Measurements from ENCODE around the gene USP22. TPM values are rescaled to one million over a fixed set of nuclear protein-coding genes. Genes with fewer than 3 reads are reported as not detected.
A peak's percentile ranks its signal among the peaks of the same experiment; 100 is the strongest.

The USP22 gene
- total RNA-seq, 2 experiments from 2014 or later, result 149 to 156 TPM

GRCh38 chr17:21002309-21003006 is 40.4 kb downstream of the USP22 start:
- no peaks in the 10 kb centered on the region for H3K9me3 Mint-ChIP-seq
- H3K27me3 Mint-ChIP-seq, result no peaks in the 10 kb centered on the region
- no peak for DNase-seq
- POLR2A ChIA-PET, result no interaction called here
- peaks cover 31% of the 10 kb centered on the region for H3K4me1 Mint-ChIP-seq
- CTCF ChIA-PET, result interaction anchor here (1.3 to 1.9 kb wide), 2 partner anchors 9 to 41 kb away, joined by 4 to 5 read pairs; no protein-coding TSS in a partner anchor
- H3K27ac Mint-ChIP-seq, result no peak overlapping the region
- no peak overlapping the region for H3K4me3 Mint-ChIP-seq
- H3K36me3 Mint-ChIP-seq (ENCODE audit: low read depth), result peaks cover 61% of the 10 kb centered on the region

- Mint-ChIP-seq H3K4me1 (peaks cover 31% of the 10 kb centered on the region), H3K4me3 (no peak overlapping the region), H3K27ac (peak overlapping the region; percentile 74), H3K27me3 (no peaks in the 10 kb centered on the region), H3K9me3 (no peaks in the 10 kb centered on the region), H3K36me3 (ENCODE audit: low read depth) (peaks cover 55% of the 10 kb centered on the region)
- ChIA-PET POLR2A (no interaction called here), CTCF (interaction anchor here (0.7 to 1.9 kb wide), 3 partner anchors 9 to 97 kb away, joined by 4 to 5 read pairs (median 5); no protein-coding TSS in a partner anchor)
- DNase-seq, result no peak
These were observed 41.0 kb downstream of the USP22 start for GRCh38 chr17:21001813-21002221.

GRCh38 chr17:21001111-21001812 is 41.5 kb downstream of the USP22 start:
- no peak overlapping the region for H3K4me3 Mint-ChIP-seq
- H3K27me3 Mint-ChIP-seq, result no peaks in the 10 kb centered on the region
- H3K4me1 Mint-ChIP-seq, result peaks cover 31% of the 10 kb centered on the region
- peaks cover 49% of the 10 kb centered on the region for H3K36me3 Mint-ChIP-seq (ENCODE audit: low read depth)
- no peaks in the 10 kb centered on the region for H3K9me3 Mint-ChIP-seq
- POLR2A ChIA-PET, result no interaction called here
- no peak for DNase-seq
- H3K27ac Mint-ChIP-seq, result peak overlapping the region; percentile 74
- CTCF ChIA-PET, result interaction anchor here (0.7 to 1.9 kb wide), 3 partner anchors 8 to 98 kb away, joined by 4 to 5 read pairs (median 5); no protein-coding TSS in a partner anchor

GRCh38 chr17:20999841-21000532 is 42.8 kb downstream of the USP22 start:
- H3K27ac Mint-ChIP-seq, result no peak overlapping the region
- H3K4me1 Mint-ChIP-seq, result peaks cover 31% of the 10 kb centered on the region
- POLR2A ChIA-PET, result no interaction called here
- peaks cover 37% of the 10 kb centered on the region for H3K36me3 Mint-ChIP-seq (ENCODE audit: low read depth)
- no peak for DNase-seq
- H3K9me3 Mint-ChIP-seq, result no peaks in the 10 kb centered on the region
- no peaks in the 10 kb centered on the region for H3K27me3 Mint-ChIP-seq
- H3K4me3 Mint-ChIP-seq, result no peak overlapping the region
- CTCF ChIA-PET, result no interaction called here

- no peaks in the 10 kb centered on the region for H3K27me3 Mint-ChIP-seq
- no peaks in the 10 kb centered on the region for H3K9me3 Mint-ChIP-seq
- peaks cover 31% of the 10 kb centered on the region for H3K4me1 Mint-ChIP-seq
- no peak overlapping the region for H3K27ac Mint-ChIP-seq
- H3K36me3 Mint-ChIP-seq (ENCODE audit: low read depth), result peaks cover 29% of the 10 kb centered on the region
- H3K4me3 Mint-ChIP-seq, result no peak overlapping the region
- POLR2A ChIA-PET, result interaction anchor here (1.4 kb wide), 1 partner anchor 44 kb away, joined by 7 read pairs; the partner anchor contains the start of gene USP22
- CTCF ChIA-PET, result interaction anchor here (0.6 kb wide), 1 partner anchor 197 kb away, joined by 3 read pairs; no protein-coding TSS in a partner anchor
- DNase-seq, result no peak
These were observed 43.7 kb downstream of the USP22 start for GRCh38 chr17:20999044-20999573.

GRCh38 chr17:20998571-20999043 is 44.2 kb downstream of the USP22 start:
- CTCF ChIA-PET, result no interaction called here
- POLR2A ChIA-PET, result interaction anchor here (1.4 kb wide), 1 partner anchor 45 kb away, joined by 7 read pairs; the partner anchor contains the start of gene USP22
- no peak overlapping the region for H3K27ac Mint-ChIP-seq
- DNase-seq, result no peak
- H3K4me1 Mint-ChIP-seq, result peaks cover 31% of the 10 kb centered on the region
- H3K9me3 Mint-ChIP-seq, result no peaks in the 10 kb centered on the region
- no peak overlapping the region for H3K4me3 Mint-ChIP-seq
- no peaks in the 10 kb centered on the region for H3K27me3 Mint-ChIP-seq
- peaks cover 26% of the 10 kb centered on the region for H3K36me3 Mint-ChIP-seq (ENCODE audit: low read depth)

- DNase-seq, result no peak
- no peaks in the 10 kb centered on the region for H3K9me3 Mint-ChIP-seq
- CTCF ChIA-PET, result interaction anchor here (0.6 kb wide), 1 partner anchor 1163 kb away, joined by 3 read pairs; no protein-coding TSS in a partner anchor
- peaks cover 29% of the 10 kb centered on the region for H3K4me1 Mint-ChIP-seq
- H3K27ac Mint-ChIP-seq, result no peak overlapping the region
- peaks cover 19% of the 10 kb centered on the region for H3K36me3 Mint-ChIP-seq (ENCODE audit: low read depth)
- H3K27me3 Mint-ChIP-seq, result no peaks in the 10 kb centered on the region
- POLR2A ChIA-PET, result interaction anchor here (1.4 kb wide), 1 partner anchor 46 kb away, joined by 7 read pairs; the partner anchor contains the start of gene USP22
- H3K4me3 Mint-ChIP-seq, result no peak overlapping the region
These were observed 44.9 kb downstream of the USP22 start for GRCh38 chr17:20997711-20998570.

GRCh38 chr17:20996724-20997615 is 45.8 kb downstream of the USP22 start:
- no peak for DNase-seq
- CTCF ChIA-PET, result no interaction called here
- POLR2A ChIA-PET, result no interaction called here
- peaks cover 11% of the 10 kb centered on the region for H3K36me3 Mint-ChIP-seq (ENCODE audit: low read depth)
- no peaks in the 10 kb centered on the region for H3K27me3 Mint-ChIP-seq
- no peak overlapping the region for H3K4me3 Mint-ChIP-seq
- no peak overlapping the region for H3K27ac Mint-ChIP-seq
- H3K4me1 Mint-ChIP-seq, result peaks cover 22% of the 10 kb centered on the region
- no peaks in the 10 kb centered on the region for H3K9me3 Mint-ChIP-seq

- peaks cover 15% of the 10 kb centered on the region for H3K4me1 Mint-ChIP-seq
- H3K9me3 Mint-ChIP-seq, result no peaks in the 10 kb centered on the region
- ChIA-PET POLR2A (interaction anchor here (1.3 kb wide), 1 partner anchor 48 kb away, joined by 5 read pairs; the partner anchor contains the start of gene USP22), CTCF (no interaction called here)
- no peaks in the 10 kb centered on the region for H3K27me3 Mint-ChIP-seq
- no peak overlapping the region for H3K27ac Mint-ChIP-seq
- no peak overlapping the region for H3K4me3 Mint-ChIP-seq
- H3K36me3 Mint-ChIP-seq (ENCODE audit: low read depth), result peaks cover 5% of the 10 kb centered on the region
- no peak for DNase-seq
These were observed 46.7 kb downstream of the USP22 start for GRCh38 chr17:20995873-20996723.

GRCh38 chr17:20995164-20995872 is 47.5 kb downstream of the USP22 start:
- ChIA-PET CTCF (no interaction called here), POLR2A (interaction anchor here (1.3 kb wide), 1 partner anchor 48 kb away, joined by 5 read pairs; the partner anchor contains the start of gene USP22)
- DNase-seq, result no peak
- H3K27ac Mint-ChIP-seq, result no peak overlapping the region
- H3K4me3 Mint-ChIP-seq, result no peak overlapping the region
- peaks cover 12% of the 10 kb centered on the region for H3K4me1 Mint-ChIP-seq
- no peaks in the 10 kb centered on the region for H3K27me3 Mint-ChIP-seq
- no peaks in the 10 kb centered on the region for H3K9me3 Mint-ChIP-seq
- peaks cover 5% of the 10 kb centered on the region for H3K36me3 Mint-ChIP-seq (ENCODE audit: low read depth)
